ENCODE data around the gene SPRYD4.

SPRYD4 gene

GRCh38 chr12:56474389-56474788 lies 6.0 kb downstream of the SPRYD4 start:
- no peak for TF ChIP-seq TAF1 (IDR thresholded peaks at IDR 0.05; ENCODE audit: borderline replicate concordance, insufficient read depth, low read length)
- no peak for TF ChIP-seq FOXP2 (optimal IDR thresholded peaks at IDR 0.05; ENCODE audit: borderline replicate concordance, extremely low read depth, extremely low read length, insufficient read depth)
- TF ChIP-seq POLR2AphosphoS5 (IDR thresholded peaks at IDR 0.05; ENCODE audit: low read depth, low read length) = no peak
- TF ChIP-seq, protein P1, sequence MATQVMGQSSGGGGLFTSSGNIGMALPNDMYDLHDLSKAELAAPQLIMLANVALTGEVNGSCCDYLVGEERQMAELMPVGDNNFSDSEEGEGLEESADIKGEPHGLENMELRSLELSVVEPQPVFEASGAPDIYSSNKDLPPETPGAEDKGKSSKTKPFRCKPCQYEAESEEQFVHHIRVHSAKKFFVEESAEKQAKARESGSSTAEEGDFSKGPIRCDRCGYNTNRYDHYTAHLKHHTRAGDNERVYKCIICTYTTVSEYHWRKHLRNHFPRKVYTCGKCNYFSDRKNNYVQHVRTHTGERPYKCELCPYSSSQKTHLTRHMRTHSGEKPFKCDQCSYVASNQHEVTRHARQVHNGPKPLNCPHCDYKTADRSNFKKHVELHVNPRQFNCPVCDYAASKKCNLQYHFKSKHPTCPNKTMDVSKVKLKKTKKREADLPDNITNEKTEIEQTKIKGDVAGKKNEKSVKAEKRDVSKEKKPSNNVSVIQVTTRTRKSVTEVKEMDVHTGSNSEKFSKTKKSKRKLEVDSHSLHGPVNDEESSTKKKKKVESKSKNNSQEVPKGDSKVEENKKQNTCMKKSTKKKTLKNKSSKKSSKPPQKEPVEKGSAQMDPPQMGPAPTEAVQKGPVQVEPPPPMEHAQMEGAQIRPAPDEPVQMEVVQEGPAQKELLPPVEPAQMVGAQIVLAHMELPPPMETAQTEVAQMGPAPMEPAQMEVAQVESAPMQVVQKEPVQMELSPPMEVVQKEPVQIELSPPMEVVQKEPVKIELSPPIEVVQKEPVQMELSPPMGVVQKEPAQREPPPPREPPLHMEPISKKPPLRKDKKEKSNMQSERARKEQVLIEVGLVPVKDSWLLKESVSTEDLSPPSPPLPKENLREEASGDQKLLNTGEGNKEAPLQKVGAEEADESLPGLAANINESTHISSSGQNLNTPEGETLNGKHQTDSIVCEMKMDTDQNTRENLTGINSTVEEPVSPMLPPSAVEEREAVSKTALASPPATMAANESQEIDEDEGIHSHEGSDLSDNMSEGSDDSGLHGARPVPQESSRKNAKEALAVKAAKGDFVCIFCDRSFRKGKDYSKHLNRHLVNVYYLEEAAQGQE (IDR thresholded peaks at IDR 0.05; ENCODE audit: insufficient read depth in 1 of 2, low read depth in 2 of 2, low read length in 2 of 2) = no peak
- no peak for TF ChIP-seq SIN3A (IDR thresholded peaks at IDR 0.05; ENCODE audit: borderline replicate concordance, insufficient read depth, low read length)

DNA sequence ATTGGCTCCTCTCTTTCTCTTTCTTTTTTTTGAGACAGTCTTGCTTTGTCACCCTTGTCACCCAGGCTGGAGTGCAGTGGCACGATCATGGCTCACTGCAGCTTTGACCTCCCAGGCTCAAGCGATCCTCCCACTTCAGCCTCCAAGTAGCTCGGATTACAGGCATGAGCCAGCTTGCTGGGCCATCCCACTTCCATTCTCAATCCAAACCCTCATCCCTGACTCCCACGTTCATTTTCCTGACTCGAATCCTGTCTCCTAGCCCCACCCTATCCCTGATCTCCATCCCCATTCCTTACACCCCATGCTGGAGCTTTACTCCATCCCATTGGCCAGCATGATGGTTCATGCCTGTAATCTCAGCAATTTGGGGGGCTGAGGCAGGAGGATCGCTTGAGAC lies 7.8 kb downstream of the SPRYD4 start:
- TF ChIP-seq SIN3A (IDR thresholded peaks at IDR 0.05; ENCODE audit: borderline replicate concordance, insufficient read depth, low read length) = no peak
- TF ChIP-seq, protein P1 (IDR thresholded peaks at IDR 0.05; ENCODE audit: insufficient read depth in 1 of 2, low read depth in 2 of 2, low read length in 2 of 2) = no peak
- TF ChIP-seq TAF1 (IDR thresholded peaks at IDR 0.05; ENCODE audit: borderline replicate concordance, insufficient read depth, low read length) = no peak

DNA sequence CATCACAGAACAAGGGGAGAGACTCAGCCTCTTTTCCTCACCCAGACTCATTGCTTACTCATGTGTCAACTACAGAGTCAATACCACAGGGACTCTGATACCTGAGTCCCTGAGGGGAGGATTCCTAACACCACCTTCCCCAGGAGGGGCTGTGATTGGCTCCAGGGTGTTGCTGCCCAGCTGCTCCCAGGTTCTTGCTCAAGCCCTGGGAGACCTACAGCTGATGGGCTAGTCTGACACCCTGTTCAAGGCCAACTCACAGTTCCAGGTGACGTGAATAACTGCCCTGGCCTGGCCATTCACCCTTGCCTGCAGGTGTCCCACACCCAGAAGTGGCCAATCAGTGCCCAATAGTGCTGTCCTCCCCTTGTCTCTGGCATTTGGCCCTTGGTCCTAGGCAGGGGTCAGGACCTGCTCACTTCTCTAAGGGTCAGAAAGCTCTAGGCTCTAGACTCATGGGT lies 8.6 kb downstream of the SPRYD4 start:
- TF ChIP-seq SIN3A (IDR thresholded peaks at IDR 0.05; ENCODE audit: borderline replicate concordance, insufficient read depth, low read length) (no peak), POLR2AphosphoS5 (IDR thresholded peaks at IDR 0.05; ENCODE audit: low read depth, low read length) (no peak), FOXP2 (optimal IDR thresholded peaks at IDR 0.05; ENCODE audit: borderline replicate concordance, extremely low read depth, extremely low read length, insufficient read depth) (no peak), TAF1 (IDR thresholded peaks at IDR 0.05; ENCODE audit: borderline replicate concordance, insufficient read depth, low read length) (no peak)
- TF ChIP-seq, protein P1 (IDR thresholded peaks at IDR 0.05; ENCODE audit: insufficient read depth in 1 of 2, low read depth in 2 of 2, low read length in 2 of 2) = no peak

- TF ChIP-seq, protein P1 (IDR thresholded peaks at IDR 0.05; ENCODE audit: insufficient read depth in 1 of 2, low read depth in 2 of 2, low read length in 2 of 2) = no peak
- TF ChIP-seq FOXP2 (optimal IDR thresholded peaks at IDR 0.05; ENCODE audit: borderline replicate concordance, extremely low read depth, extremely low read length, insufficient read depth) (no peak), SIN3A (IDR thresholded peaks at IDR 0.05; ENCODE audit: borderline replicate concordance, insufficient read depth, low read length) (no peak), POLR2AphosphoS5 (IDR thresholded peaks at IDR 0.05; ENCODE audit: low read depth, low read length) (no peak), TAF1 (IDR thresholded peaks at IDR 0.05; ENCODE audit: borderline replicate concordance, insufficient read depth, low read length) (no peak)
Observed at GRCh38 chr12:56477521-56478225, 9.3 kb downstream of the SPRYD4 start.

Measured in PFSK-1 (cell line).